HG03066 (cell line): ENCODE data around the gene VWA1.
"Not testable (repeated sequence)": the region's sequence is repeated elsewhere in the genome, so short reads cannot be mapped to it uniquely, and the experiment has no call there.

ENCODE experiments used
- ATAC-seq: cut with Tn5 transposase; IDR thresholded peaks from one replicate; pipeline ENCODE4 v1.9.1; 2021; ENCODE audit warnings: low read depth; ENCODE audit not compliant: unreplicated experiment

The VWA1 gene

DNA sequence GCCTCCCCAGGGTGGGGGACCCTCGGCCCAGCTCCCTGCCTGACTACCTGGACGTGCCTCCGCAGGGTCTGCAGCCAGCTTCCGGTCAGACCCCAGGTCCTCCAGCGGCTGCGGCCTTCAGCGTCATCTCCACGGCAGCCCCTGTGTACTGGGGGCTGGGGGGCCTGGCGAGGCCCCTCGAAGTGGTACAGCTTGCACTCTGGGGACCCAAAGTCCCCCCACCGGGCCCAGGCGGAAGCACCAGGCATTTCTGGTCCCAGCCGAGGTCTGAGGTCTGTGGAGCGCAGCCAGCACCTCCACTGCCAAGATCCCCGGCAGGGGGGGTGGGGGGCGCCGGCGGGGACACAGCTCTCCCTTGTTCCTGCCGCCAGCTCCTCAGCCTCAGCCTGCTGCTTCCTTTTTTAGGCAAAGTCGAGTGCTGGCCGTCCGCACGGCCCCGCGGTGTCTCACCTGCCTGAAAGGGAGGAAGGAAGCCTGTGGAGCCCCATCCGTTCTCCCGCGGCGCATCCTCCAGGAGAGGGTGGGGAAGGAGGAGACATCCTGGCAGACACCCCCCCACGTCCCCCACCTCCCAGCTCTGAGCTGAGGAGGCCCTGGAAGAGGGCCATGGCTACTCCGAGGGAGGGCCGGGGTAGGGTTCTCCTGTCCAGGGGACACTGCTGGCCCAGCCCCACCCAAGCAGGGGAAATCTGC is 1.2 kb upstream of the VWA1 start:
- ATAC-seq: no peak

DNA sequence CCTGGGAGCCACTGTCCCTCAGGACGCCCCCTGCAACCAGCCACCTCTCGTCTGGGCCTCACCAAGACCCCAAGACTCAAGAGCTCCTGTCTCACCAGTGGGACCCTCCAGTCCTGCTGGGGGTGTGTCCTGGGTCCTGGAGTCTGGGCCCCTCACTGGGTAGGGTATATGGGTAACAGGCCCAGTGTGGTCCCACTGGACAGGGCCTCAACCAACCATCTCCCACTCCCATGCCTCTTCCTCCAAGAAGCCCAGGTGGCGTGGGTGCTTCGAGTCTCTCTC is 725 bp upstream of the VWA1 start:
- no peak for ATAC-seq

DNA sequence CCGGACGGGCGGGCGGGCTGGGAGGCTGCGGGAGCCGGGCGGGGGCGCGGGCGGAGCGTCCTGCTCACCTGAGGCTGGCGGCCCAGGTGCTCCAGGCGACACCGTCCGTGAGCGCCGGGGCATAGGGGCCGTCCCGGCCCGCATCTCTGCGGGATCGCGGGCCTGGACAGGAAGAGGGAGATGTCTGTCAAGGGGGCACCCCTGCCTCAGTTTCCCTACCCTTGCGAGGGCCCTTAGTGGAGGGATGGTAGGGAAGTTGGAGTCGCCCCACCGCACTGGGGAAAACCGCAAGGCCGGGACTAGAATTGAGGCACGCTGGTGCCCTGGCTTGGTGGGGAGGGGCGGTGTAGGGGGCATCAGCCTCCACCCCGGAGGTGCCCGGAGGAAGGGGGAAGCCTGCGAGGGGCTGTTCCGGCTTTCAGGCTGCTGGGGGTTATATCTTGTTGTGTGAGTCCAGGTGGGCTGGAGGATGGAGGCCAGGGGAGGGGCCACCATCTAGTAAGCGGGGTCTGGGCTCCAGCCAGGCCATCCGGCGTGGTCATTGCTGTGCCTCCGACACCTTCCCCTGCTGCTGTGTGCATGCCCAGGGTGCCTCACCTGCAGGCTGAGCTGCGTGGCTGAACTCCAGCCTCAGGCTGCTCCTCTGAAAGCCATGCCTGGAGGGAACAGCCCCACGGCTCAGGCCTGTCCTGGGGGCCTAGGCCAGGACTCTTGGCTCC is 580 bp downstream of the VWA1 start:
- no peak for ATAC-seq

DNA sequence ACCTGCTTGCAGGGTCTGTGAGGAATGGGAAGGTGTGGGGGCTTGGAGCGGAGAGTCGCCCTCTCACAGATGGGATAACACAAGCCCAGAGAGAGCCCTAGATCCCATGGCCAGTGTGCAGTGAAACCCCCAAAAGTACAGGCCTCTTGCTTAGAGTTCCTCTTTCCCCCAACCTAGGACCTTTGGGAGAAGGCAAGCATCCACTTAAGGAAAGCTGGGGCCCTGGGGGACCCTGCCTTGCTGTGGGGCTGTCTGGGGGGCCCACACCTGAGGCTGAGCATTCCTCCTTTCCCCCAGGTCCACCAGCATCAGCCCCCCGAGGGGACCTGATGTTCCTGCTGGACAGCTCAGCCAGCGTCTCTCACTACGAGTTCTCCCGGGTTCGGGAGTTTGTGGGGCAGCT is 1.1 kb downstream of the VWA1 start:
- no peak for ATAC-seq

DNA sequence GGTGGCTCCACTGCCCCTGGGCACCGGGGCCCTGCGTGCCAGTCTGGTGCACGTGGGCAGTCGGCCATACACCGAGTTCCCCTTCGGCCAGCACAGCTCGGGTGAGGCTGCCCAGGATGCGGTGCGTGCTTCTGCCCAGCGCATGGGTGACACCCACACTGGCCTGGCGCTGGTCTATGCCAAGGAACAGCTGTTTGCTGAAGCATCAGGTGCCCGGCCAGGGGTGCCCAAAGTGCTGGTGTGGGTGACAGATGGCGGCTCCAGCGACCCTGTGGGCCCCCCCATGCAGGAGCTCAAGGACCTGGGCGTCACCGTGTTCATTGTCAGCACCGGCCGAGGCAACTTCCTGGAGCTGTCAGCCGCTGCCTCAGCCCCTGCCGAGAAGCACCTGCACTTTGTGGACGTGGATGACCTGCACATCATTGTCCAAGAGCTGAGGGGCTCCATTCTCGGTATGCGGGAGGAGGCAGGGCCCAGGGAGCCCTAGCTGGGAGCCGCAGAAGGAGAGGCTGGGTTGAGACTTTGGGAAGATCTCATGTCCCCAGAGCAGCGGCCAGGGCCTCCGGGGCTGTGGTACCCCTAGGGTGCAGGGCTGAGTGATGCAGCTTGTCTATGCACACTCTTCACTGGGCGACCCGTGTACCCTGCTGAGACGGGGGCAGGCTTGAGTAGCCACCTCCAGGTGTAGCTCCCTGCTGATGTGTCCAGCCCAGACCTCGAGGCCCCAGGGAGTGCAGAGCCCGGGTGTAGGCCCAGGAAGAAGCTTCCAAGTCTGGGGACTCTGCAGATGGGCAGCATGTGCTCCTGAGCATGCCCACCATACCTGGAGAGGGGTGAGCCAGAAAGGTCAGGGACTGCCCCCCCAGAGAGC is 1.8 kb downstream of the VWA1 start:
- no peak for ATAC-seq

DNA sequence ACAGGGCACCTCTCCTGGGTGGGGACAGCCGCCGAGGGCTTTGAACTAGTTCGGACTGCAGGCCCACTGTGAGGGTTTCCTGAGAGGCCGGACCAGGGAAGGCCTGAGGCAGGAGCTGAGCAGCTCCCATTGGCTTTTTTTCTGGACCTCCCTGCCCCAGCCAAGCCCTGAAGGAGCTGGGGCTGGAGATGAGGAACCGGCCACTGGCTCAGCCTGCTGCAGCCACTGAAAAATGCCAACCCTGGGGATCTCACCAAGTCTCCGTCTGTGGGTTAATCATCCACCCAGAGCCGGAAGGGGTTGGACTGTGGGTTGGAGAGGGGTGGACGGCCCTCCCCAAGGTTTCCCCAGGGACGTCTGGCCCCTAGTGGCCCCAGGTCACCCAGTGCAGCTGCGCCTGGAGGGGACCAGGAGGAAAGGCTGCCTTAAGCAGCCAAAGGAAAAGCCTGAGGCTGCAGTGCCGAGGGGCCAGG is 2.5 kb downstream of the VWA1 start:
- ATAC-seq: no peak

DNA sequence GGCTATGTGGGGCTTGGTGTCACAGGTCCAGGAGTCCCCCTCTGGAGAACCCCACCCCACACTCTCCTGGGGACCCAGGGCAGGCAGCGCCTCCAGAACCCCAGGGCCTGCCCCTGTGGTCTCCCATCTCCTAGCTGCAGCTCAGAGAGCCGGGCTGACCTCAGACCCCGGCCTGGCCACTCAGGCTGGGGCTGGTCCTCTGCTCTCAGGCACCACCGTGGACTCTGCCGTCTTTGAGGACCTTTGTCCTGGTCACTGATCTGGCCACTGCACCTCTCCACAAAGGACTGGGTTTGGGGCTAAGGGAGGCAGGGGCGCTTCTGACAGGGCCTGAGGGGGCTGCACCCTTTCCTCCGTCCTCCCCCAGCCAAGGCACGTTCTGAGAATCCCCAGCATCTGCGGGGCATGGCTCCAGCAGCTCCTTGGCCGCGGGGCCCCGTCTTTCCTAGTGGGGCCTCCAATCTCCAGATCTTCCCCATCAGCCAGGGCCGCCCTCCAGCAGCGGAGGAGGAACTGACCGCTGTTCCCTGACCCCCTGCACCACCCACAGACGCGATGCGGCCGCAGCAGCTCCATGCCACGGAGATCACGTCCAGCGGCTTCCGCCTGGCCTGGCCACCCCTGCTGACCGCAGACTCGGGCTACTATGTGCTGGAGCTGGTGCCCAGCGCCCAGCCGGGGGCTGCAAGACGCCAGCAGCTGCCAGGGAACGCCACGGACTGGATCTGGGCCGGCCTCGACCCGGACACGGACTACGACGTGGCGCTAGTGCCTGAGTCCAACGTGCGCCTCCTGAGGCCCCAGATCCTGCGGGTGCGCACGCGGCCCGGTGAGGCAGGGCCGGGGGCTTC is 3.3 kb downstream of the VWA1 start:
- no peak for ATAC-seq

DNA sequence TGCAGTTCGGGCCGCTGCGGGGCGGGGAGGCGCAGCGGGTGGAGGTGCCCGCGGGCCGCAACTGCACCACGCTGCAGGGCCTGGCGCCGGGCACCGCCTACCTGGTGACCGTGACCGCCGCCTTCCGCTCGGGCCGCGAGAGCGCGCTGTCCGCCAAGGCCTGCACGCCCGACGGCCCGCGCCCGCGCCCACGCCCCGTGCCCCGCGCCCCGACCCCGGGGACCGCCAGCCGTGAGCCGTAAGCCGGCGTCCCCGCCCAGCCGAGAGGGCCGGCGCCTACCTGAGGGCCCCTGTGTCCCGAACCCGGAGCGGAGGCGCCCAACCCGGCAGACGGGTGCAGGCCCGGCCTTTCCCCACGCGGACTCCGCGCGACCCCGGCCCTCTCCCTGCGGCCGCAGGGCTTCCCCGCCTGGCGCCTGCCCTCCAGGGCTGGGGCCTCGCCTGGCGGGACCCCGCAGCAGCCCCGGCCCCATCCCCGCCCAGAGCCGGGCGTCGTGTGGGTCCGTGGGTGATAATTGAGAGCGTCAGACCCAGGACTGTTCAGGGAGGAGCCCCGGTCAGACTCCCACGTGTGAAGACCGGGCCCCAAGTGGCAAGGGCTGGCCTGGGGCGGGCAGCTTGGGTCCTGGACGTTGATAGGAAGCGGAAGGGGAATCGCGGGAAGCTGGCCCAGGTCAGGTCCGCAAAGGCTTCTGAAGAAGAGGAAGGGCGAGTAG is 4.2 kb downstream of the VWA1 start:
- ATAC-seq: no peak

DNA sequence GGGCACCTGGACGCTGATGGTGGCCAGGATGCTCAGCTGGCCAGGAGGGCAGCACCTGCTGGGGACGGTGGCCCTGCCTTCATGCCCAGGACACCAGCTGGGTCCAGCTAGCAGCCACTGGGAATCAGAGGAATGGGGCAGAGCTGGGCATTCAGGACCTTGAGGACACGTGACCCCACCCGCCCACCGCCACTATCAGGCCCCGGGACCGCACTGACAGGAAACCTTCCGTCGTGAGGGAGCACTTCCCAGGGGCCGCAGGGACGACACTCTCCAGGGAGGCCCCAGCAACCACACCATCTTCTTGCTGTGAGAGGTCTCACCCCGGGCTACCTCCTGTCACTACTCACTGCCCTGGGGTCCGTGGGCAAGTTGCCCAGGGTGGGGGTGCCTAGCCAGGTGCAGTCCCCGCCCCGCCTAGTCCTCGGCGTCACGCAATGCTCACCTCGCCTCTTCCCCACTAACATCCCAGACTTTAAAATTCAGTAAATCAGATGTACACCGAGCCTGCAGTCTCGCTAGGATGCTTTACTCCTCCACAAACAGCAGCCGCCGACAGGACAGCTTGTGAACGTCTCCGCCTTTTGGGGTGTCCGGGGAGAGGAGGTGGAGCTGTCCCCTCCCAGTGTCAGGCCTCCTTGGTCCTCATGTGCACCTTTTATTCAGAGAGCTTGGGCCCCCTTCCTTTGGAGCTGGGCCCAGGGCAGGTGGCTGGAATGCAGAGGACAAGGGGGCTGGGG is 4.9 kb downstream of the VWA1 start:
- no peak for ATAC-seq

DNA sequence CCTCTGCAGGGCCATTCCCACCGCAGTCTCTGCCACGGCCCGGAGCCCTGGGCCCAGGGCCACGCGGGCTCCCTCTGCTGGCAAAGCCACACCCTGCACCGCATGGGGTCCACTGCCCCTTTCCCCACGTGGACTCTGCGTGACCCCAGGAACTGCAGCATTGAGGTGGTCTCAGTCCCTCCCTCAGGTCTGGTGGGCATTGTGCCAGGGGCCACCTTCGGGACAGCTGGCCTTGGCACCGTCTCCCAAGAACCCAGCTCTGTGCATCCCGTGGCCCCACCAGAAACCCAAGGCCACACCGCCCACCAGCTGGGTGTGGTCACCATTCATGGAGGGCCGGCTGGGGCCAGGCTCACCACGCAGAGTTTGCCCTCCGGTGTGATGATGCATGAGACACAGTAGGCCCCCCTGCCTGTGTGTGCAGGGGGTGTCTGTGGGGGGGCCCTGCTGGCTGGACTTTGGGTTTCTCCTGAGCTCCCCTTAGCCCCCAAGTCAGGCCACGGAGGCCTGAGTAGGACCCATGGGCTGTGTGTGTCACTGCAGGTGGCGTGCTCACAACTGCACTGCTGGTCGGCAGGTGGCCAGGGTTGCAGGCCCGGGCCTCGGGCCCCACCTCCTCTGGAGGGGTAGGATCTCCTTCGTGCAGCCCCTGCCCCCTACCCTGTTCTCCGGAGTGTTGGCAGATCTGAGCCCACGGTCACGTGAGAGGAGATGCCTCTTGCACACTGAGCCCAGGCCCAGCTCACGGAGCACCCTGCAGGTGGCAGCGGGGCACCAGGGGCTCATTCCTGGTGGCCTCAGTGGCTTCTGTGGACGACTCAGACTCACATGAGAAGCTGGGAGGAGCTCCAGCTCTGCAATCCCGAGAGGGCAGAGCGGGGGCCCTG is 5.8 kb downstream of the VWA1 start:
- ATAC-seq: no peak

DNA sequence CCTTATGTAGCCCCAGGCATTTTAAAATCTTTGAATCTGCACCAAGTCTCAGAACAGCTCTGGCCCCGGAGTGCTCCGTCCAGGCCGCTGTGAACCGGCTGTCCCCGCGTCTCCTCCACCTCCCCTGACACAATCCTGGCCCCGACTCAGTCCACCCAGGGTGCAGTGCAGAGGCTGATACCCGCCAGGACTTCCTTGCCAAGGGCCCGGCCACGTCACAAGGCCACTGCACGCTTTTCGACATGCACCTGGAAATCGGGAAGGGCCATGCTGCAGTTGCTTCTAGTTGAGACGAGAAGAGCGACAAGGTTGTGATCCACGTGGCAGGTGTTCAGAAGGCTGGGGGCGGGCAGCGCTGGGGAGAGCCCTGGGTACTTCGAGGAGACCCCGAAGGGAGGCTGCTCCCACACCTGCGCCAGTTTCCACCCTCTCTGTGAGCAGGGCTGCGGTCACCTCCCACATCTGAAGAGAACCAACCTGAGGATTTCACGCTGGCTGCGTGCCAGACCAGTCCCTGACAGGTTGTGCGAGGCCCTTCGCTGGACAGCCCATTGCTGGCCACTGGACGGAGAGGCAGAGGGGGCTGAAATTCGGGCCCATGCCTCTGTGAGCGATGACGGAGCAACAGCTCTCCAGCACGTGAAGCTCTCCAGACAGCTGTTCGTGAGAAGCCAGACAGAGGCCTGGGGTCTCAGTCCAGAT is 6.7 kb downstream of the VWA1 start:
- ATAC-seq: no peak

DNA sequence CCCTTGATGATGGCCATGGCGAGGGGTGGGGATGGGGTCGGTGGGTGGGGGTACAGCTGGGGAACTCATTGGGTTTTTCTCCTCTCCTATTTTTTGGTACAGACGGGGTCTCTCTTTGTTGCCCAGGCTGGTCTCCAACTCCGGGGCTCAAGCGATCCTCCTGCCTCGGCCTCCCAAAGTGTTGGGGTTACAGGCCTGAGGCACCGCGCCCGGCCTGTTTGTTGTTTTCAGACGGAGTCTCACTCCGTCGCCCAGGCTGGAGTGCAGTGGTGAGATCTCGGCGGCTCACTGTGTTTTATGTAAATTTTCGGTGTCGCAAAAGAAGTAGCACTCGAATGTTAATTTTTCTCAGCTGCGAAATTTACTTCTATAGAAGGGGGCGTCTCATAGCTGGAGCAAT is 11.1 kb downstream of the VWA1 start:
- not testable (repeated sequence) for ATAC-seq

DNA sequence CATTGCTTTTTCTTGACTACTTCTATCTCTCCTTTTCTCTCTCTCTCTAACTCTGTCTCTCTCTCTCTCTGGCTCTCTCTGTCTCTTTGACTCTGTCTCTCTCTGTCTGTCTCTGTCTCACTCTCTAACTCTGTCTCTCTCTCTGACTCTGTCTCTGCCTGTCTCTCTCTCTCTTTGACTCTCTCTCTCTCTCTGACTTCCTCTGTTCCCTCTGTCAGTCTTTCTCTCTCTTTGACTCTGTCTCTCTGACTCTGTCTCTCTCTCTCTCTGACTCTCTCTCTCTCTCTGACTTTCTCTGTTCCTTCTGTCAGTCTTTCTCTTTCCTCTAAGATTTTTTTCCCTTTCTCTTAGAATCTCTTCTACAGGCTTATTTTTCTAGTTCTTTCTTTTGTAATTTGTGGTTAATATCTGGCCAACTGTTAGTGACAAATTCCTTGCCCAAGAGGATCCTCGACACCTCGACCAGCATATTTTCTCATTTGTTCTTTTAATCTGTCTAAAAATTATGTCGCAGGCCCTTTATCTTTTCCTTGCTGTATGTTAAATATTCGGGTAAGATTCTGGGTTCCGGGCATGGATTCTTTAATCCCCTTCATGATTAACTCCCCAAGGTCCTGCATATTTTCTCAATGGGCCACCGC is 13.7 kb downstream of the VWA1 start, which contains the start of gene ATAD3C:
TSS of gene ATAD3C (plus strand) at position 591 of the 641 bp plus-strand sequence. CDS start 995 bp downstream, outside the sequence.
- no peak for ATAC-seq

DNA sequence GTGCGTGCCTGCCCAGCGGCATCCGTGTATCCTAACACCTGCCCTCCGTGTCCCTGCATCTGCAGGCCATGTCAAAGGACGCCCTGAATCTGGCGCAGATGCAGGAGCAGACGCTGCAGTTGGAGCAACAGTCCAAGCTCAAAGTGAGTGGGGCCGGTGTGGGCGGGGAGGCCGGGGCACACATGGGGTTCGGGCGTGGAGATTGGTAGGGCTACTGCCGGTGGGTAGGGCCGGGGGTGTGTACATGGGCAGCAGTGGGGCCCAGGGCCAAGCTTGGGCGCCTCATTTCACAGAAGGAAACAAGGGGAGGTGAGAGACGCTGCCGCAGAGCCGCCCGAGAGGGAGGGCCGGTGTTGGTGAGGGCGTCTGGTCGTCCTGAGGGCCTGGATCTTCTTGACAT is 15.1 kb downstream of the VWA1 start:
- ATAC-seq: not testable (repeated sequence)

DNA sequence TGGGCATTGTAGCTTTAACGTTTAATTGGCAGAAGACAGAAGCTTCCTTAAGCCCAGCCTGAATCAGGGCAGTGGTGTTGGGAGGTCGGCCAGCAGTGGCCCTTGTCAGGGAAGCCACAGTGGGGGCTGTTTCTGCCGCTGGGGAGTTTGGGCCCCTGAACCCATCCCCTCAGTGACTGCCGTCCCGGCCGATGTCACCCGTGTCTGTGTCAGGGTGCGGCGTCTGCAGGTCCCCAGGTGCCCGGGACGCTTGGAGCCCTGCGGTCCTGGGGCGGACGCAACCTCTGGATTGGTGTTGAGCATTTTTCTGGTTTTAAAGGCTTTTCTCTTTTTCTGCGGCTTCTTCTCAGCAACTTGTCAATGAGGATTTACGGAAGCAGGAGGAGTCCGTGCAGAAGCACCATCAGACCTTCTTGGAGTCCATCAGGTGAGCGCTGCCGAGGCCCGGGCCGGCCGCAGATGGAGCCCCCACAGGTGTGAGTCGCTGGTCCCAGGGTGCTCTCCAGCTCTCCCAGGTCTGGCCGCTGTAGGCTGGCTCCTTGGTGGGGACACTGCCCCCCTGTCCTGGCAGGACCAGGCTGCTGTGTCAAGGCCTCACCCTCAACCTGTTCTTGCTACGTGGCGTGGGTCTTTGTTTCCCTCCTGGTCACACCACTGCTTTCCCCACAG is 16.3 kb downstream of the VWA1 start:
- ATAC-seq: no peak

DNA sequence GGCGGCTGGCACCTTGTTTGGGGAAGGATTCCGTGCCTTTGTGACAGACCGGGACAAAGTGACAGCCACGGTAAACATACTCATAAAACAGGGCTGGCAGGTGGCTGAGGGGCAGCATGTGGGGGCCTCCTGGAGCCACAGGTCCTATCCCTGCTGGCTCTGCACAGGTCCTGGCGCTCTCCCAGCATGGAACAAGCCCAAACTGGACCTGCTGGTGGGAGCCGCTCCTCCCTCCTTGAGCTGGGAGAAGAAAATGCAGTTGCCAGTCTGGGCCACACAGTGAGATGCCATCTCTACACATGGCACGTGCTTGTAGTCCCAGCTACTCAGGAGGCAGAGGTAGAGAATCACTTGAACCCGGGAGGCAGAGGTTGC is 16.9 kb downstream of the VWA1 start:
- not testable (repeated sequence) for ATAC-seq

DNA sequence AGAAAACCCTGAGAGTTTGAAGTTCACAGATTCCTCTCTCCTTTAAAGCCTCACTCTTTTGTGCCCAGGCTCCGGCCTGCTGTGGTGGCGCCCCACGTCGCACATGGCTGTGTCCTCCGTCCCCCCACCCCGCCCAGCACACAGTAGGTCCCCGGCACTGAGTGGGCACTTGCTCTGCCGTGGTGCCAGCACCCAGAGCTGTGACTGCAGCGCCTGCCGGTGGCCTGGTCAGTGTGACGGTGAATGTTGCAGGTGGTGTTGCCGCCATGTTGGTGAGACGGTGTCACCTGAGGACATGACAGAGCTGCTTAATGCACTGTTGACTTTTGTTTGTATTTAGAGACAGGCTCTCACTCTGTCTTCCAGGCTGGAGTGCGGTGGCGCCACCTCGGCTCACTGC is 17.4 kb downstream of the VWA1 start:
- no peak for ATAC-seq
